Femur (tissue), 1 donor: ENCODE results near the gene FASTKD1.
A peak's percentile ranks its signal among the peaks of the same experiment; 100 is the strongest.
"Not testable (repeated sequence)": the region's sequence is repeated elsewhere in the genome, so short reads cannot be mapped to it uniquely, and the experiment has no call there.

ENCODE experiments used
- DNase-seq: peaks from one replicate; pipeline ENCODE4 v3.0.0-alpha.2; 2017

The FASTKD1 gene

GRCh38 chr2:169573160-169573973 is at the start of gene FASTKD1:
Gene FASTKD1, minus strand, starts transcription at chr2:169573865. Its CDS starts 1,836 bp downstream, at chr2:169572029.
- peak; percentile 93 for DNase-seq

GRCh38 chr2:169623235-169623634 is 49.6 kb upstream of the FASTKD1 start:
- DNase-seq = no peak

GRCh38 chr2:169620509-169620908 is 46.8 kb upstream of the FASTKD1 start:
- no peak for DNase-seq

- DNase-seq = no peak
Measured at GRCh38 chr2:169619946-169620345, 46.3 kb upstream of the FASTKD1 start.

GRCh38 chr2:169615982-169616381 is 42.3 kb upstream of the FASTKD1 start:
- DNase-seq = not testable (repeated sequence)

GRCh38 chr2:169613876-169614275 is 40.2 kb upstream of the FASTKD1 start:
- no peak for DNase-seq

- DNase-seq = no peak
Measured at GRCh38 chr2:169609264-169609663, 35.6 kb upstream of the FASTKD1 start.

GRCh38 chr2:169599568-169599967 is 25.9 kb upstream of the FASTKD1 start:
- DNase-seq = no peak

- no peak for DNase-seq
Measured at GRCh38 chr2:169598982-169599381, 25.3 kb upstream of the FASTKD1 start.

- not testable (repeated sequence) for DNase-seq
Measured at GRCh38 chr2:169596546-169596945, 22.9 kb upstream of the FASTKD1 start.

GRCh38 chr2:169590804-169591203 is 17.1 kb upstream of the FASTKD1 start:
- no peak for DNase-seq

GRCh38 chr2:169585673-169586072 is 12.0 kb upstream of the FASTKD1 start:
- no peak for DNase-seq

- DNase-seq = peak; percentile 95
Measured at GRCh38 chr2:169584005-169584877, 10.6 kb upstream of the FASTKD1 start, which contains the start of gene PPIG. Gene PPIG, plus strand, starts transcription at chr2:169584351. Its CDS starts 19,691 bp downstream, at chr2:169604042.

- DNase-seq = no peak
Measured at GRCh38 chr2:169583518-169583917, 9.9 kb upstream of the FASTKD1 start.

- not testable (repeated sequence) for DNase-seq
Measured at GRCh38 chr2:169582552-169583266, 9.0 kb upstream of the FASTKD1 start.

- no peak for DNase-seq
Measured at GRCh38 chr2:169579044-169579443, 5.4 kb upstream of the FASTKD1 start.

GRCh38 chr2:169575264-169575663 is 1.6 kb upstream of the FASTKD1 start:
- DNase-seq = not testable (repeated sequence)

- not testable (repeated sequence) for DNase-seq
Measured at GRCh38 chr2:169574539-169574938, 874 bp upstream of the FASTKD1 start.

GRCh38 chr2:169573974-169574299 is 272 bp upstream of the FASTKD1 start:
- no peak for DNase-seq

- no peak for DNase-seq
Measured at GRCh38 chr2:169572821-169573159, 875 bp downstream of the FASTKD1 start.

GRCh38 chr2:169572189-169572588 is 1.5 kb downstream of the FASTKD1 start:
- DNase-seq = no peak

- DNase-seq = no peak
Measured at GRCh38 chr2:169571571-169571970, 2.1 kb downstream of the FASTKD1 start.

GRCh38 chr2:169570752-169571151 is 2.9 kb downstream of the FASTKD1 start:
- not testable (repeated sequence) for DNase-seq
